Activated naive CD8-positive, alpha-beta T cell (primary cell): ENCODE measurements around the gene AKR1E2.
"Not testable (repeated sequence)": the region's sequence is repeated elsewhere in the genome, so short reads cannot be mapped to it uniquely, and the experiment has no call there.

Source experiments
- H3K27ac Mint-ChIP-seq: one replicate; pipeline ENCODE4 v1.8.0; 2021; ENCODE audit warnings: mixed read lengths
- H3K27me3 Mint-ChIP-seq: one replicate; pipeline ENCODE4 v1.8.0; 2021; ENCODE audit warnings: mixed read lengths
- H3K36me3 Mint-ChIP-seq: one replicate; pipeline ENCODE4 v1.8.0; 2021; ENCODE audit warnings: mixed read lengths
- H3K4me1 Mint-ChIP-seq: one replicate; pipeline ENCODE4 v1.8.0; 2021; ENCODE audit warnings: low read depth, mixed read lengths
- H3K4me3 Mint-ChIP-seq: one replicate; pipeline ENCODE4 v1.8.0; 2021; ENCODE audit warnings: mild to moderate bottlenecking, mixed read lengths
- H3K9me3 Mint-ChIP-seq: one replicate; pipeline ENCODE4 v1.8.0; 2021; ENCODE audit warnings: low read depth, mixed read lengths

Gene AKR1E2

DNA sequence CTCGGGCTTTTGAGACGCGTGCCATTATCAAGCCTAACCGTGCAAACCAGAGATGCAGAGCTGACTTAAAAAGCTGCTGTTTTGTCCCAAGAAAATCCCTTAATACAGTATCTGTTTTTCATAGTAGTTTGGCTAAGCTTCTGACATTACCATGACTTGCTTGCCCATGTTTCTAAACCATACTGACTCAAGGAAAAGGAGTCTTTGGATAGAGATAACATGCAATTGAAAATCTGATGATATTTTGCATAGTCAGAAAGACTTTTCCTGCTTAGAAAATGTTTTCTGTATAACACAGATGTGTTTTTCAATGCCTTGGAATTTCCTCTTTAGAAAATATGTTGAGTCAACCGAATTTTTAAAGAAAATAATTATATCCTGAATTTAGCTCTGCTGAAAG, 21.5 kb upstream of the AKR1E2 start:
- Mint-ChIP-seq H3K9me3 (no peaks in the 10 kb centered on the region), H3K4me3 (no peak overlapping the region), H3K4me1 (no peaks in the 10 kb centered on the region), H3K27me3 (peaks cover 6% of the 10 kb centered on the region), H3K36me3 (no peaks in the 10 kb centered on the region), H3K27ac (no peak overlapping the region)

- Mint-ChIP-seq H3K27me3 (peaks cover 6% of the 10 kb centered on the region), H3K4me3 (no peak overlapping the region), H3K27ac (no peak overlapping the region), H3K9me3 (no peaks in the 10 kb centered on the region), H3K36me3 (no peaks in the 10 kb centered on the region), H3K4me1 (no peaks in the 10 kb centered on the region)
These were observed 19.5 kb upstream of the AKR1E2 start for GRCh38 chr10:4806534-4806933.

- Mint-ChIP-seq H3K36me3 (no peaks in the 10 kb centered on the region), H3K27ac (no peak overlapping the region), H3K4me1 (no peaks in the 10 kb centered on the region), H3K9me3 (no peaks in the 10 kb centered on the region), H3K27me3 (peaks cover 6% of the 10 kb centered on the region), H3K4me3 (no peak overlapping the region)
These were observed 18.1 kb upstream of the AKR1E2 start for GRCh38 chr10:4807761-4808507.

DNA sequence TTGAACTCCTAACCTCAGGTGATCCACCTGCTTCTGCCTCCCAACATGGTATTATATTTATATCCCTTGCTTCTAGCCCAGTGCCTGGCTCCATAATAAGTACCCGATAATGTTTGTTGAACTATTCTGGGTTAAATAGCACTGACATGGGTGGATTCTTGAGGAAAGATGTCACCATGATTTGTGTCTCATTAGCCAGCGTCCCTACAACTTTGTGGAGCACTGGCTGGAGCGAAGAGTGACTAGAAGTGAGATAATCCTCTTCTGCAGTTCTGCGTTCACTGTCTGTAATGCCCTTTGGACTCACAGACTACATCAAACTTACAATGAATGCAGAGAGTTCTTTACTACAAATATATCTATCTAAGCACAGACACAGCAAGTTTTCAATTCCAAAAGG, 16.9 kb upstream of the AKR1E2 start:
- Mint-ChIP-seq H3K27ac (no peak overlapping the region), H3K4me1 (no peaks in the 10 kb centered on the region), H3K27me3 (peaks cover 6% of the 10 kb centered on the region), H3K4me3 (no peak overlapping the region), H3K9me3 (no peaks in the 10 kb centered on the region), H3K36me3 (no peaks in the 10 kb centered on the region)

- no peaks in the 10 kb centered on the region for H3K4me1 Mint-ChIP-seq
- H3K36me3 Mint-ChIP-seq, result no peaks in the 10 kb centered on the region
- no peak overlapping the region for H3K27ac Mint-ChIP-seq
- no peak overlapping the region for H3K4me3 Mint-ChIP-seq
- H3K9me3 Mint-ChIP-seq, result no peaks in the 10 kb centered on the region
- peaks cover 6% of the 10 kb centered on the region for H3K27me3 Mint-ChIP-seq
These were observed 15.9 kb upstream of the AKR1E2 start for GRCh38 chr10:4810092-4810491.

DNA sequence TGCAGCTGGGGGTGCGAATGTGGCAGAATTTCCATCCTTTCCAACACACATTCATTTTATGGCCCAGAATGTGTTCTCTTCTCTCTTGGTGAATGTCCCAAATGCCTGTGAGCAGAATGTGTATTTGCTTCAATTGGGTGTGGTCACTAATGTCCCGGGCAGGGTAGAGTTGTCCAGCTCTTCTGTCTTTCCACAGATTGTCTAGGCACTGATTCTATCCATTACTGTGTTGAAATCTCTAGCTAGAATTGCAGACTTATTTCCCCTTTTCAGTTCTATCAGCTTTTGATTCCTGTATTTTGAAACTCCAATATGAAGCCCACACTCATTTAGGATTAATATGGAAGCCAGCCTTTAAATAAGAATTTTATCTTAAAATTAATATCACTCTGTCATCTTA, 14.0 kb upstream of the AKR1E2 start:
- H3K4me1 Mint-ChIP-seq, result no peaks in the 10 kb centered on the region
- no peak overlapping the region for H3K27ac Mint-ChIP-seq
- H3K4me3 Mint-ChIP-seq, result no peak overlapping the region
- no peaks in the 10 kb centered on the region for H3K9me3 Mint-ChIP-seq
- H3K27me3 Mint-ChIP-seq, result peaks cover 1% of the 10 kb centered on the region
- no peaks in the 10 kb centered on the region for H3K36me3 Mint-ChIP-seq

- no peaks in the 10 kb centered on the region for H3K36me3 Mint-ChIP-seq
- H3K27me3 Mint-ChIP-seq, result no peaks in the 10 kb centered on the region
These were observed 13.0 kb upstream of the AKR1E2 start for GRCh38 chr10:4813023-4813422.

DNA sequence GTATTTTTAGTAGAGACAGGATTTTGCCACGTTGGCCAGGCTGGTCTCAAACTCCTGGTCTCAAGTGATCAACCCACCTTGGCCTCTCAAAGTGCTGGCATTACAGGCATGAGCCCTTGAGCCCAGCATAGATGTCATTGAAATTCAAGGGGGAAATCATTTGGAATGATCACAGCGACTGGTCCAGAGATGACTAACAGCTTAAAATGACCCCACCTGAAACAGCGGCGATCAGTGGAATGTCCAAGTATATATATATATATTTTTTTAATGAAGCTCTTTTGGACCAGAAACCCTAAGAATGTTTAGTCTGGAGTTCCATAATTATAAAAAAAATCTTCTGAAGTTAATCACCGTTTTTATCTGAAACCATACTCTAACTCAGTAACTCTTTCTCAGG, 12.5 kb upstream of the AKR1E2 start:
- no peaks in the 10 kb centered on the region for H3K36me3 Mint-ChIP-seq
- no peaks in the 10 kb centered on the region for H3K9me3 Mint-ChIP-seq
- no peaks in the 10 kb centered on the region for H3K27me3 Mint-ChIP-seq
- no peak overlapping the region for H3K4me3 Mint-ChIP-seq
- H3K4me1 Mint-ChIP-seq, result no peaks in the 10 kb centered on the region
- no peak overlapping the region for H3K27ac Mint-ChIP-seq

More at GRCh38 chr10:4813023-4813422, 13.0 kb upstream of the AKR1E2 start:
- no peaks in the 10 kb centered on the region for H3K4me1 Mint-ChIP-seq
- H3K27ac Mint-ChIP-seq, result no peak overlapping the region
- H3K9me3 Mint-ChIP-seq, result no peaks in the 10 kb centered on the region
- H3K4me3 Mint-ChIP-seq, result no peak overlapping the region

DNA sequence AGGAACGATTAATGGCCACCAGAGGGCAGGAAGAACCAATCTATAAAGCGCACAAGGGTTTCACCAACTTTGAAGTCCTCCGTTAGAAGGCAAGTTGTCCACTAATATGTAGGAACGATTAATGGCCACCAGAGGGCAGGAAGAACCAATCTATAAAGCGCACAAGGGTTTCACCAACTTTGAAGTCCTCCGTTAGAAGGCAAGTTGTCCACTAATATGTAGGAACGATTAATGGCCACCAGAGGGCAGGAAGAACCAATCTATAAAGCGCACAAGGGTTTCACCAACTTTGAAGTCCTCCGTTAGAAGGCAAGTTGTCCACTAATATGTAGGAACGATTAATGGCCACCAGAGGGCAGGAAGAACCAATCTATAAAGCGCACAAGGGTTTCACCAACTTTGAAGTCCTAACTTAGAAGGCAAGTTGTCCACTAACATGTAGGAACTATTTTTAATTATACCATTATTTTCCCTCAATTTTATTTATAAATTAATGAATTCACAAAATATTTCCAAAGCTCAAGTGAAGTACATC, 10.3 kb upstream of the AKR1E2 start:
- not testable (repeated sequence) for H3K36me3 Mint-ChIP-seq, H3K27me3 Mint-ChIP-seq, H3K4me1 Mint-ChIP-seq, H3K9me3 Mint-ChIP-seq, H3K4me3 Mint-ChIP-seq, H3K27ac Mint-ChIP-seq

DNA sequence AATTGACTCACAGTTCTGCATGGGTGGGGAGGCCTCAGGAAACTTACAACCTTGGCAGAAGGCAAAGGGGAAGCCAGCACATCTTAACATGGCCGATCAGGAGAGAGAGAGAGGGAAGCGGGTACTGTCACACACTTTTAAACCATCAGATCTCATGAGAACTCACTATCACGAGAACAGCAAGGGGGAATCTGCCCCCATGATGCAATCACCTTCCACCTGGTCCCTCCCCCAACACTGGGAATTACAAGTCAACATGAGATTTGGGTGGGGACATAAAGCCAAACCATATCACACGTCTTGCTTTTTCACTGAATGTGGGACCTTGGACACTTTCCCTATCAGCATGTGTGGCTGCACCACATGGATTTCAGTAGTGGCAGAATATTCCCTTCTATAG, 9.0 kb upstream of the AKR1E2 start:
- Mint-ChIP-seq H3K4me1 (no peaks in the 10 kb centered on the region), H3K4me3 (no peak overlapping the region), H3K27me3 (peaks cover 6% of the 10 kb centered on the region), H3K27ac (no peak overlapping the region), H3K9me3 (no peaks in the 10 kb centered on the region), H3K36me3 (no peaks in the 10 kb centered on the region)

GRCh38 chr10:4819067-4819466, 6.9 kb upstream of the AKR1E2 start:
- Mint-ChIP-seq H3K9me3 (no peaks in the 10 kb centered on the region), H3K4me1 (no peaks in the 10 kb centered on the region)

GRCh38 chr10:4819707-4820106, 6.3 kb upstream of the AKR1E2 start:
- H3K4me1 Mint-ChIP-seq, result no peaks in the 10 kb centered on the region
- no peaks in the 10 kb centered on the region for H3K36me3 Mint-ChIP-seq
- no peaks in the 10 kb centered on the region for H3K9me3 Mint-ChIP-seq
- no peak overlapping the region for H3K27ac Mint-ChIP-seq
- no peak overlapping the region for H3K4me3 Mint-ChIP-seq
- H3K27me3 Mint-ChIP-seq, result peaks cover 9% of the 10 kb centered on the region

More at GRCh38 chr10:4819067-4819466, 6.9 kb upstream of the AKR1E2 start:
- Mint-ChIP-seq H3K27me3 (peaks cover 9% of the 10 kb centered on the region), H3K4me3 (no peak overlapping the region), H3K36me3 (no peaks in the 10 kb centered on the region), H3K27ac (no peak overlapping the region)

DNA sequence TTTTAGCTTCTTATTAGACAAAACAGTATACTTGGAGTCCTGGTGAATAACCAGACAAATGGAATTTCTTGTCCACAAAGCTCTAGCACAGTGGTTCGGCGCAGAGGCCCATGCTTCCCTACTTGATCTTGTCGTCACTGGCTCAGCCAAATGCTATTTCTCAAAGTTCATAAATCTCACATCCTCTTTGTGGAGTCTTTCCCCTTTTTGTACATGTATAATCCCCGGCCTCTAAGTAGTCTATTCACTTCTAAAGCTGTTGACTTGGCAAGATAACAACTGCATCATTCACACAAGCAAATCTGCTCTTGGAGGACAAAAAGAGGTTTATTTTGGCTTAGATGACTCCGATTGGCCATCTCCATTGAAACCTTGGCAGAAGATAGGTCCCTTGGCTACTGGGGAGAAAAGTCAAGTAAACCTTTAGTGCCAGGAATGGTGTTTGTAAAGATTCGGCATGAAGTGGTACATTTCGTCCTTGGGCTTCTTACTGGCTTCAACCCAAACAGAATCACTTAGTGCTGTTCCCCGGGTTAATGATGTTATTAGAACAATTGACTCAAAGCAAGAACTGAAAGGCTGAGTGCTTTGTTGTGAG, 5.1 kb upstream of the AKR1E2 start:
- H3K27ac Mint-ChIP-seq, result peak overlapping the region; percentile 7
- H3K9me3 Mint-ChIP-seq, result no peaks in the 10 kb centered on the region
- H3K36me3 Mint-ChIP-seq, result no peaks in the 10 kb centered on the region
- peaks cover 2% of the 10 kb centered on the region for H3K4me1 Mint-ChIP-seq
- H3K4me3 Mint-ChIP-seq, result no peak overlapping the region
- peaks cover 11% of the 10 kb centered on the region for H3K27me3 Mint-ChIP-seq

DNA sequence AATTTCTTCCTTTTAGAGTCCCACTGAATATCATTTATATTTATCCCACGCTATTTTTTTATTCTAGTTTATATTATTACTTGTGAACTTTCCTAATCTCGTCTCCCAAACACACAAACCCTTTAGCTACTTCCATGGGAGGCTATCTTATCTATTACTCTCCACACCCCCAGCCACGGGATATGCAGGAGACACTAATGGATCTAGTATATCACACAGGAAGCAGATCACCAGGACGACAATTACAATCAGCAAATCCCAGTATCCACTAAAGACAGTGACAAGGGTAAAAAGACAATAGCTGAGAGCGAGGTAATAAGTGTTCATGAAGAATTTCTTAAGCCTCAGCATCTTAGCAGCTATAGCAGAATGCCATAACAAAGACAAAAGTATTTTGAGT, 3.8 kb upstream of the AKR1E2 start:
- Mint-ChIP-seq H3K4me1 (peaks cover 9% of the 10 kb centered on the region), H3K4me3 (no peak overlapping the region), H3K36me3 (no peaks in the 10 kb centered on the region), H3K9me3 (no peaks in the 10 kb centered on the region), H3K27me3 (peaks cover 13% of the 10 kb centered on the region), H3K27ac (no peak overlapping the region)

- Mint-ChIP-seq H3K27me3 (peaks cover 11% of the 10 kb centered on the region), H3K4me1 (peaks cover 14% of the 10 kb centered on the region), H3K27ac (no peak overlapping the region), H3K4me3 (peak overlapping the region; percentile 14), H3K9me3 (no peaks in the 10 kb centered on the region), H3K36me3 (no peaks in the 10 kb centered on the region)
These were observed 1.2 kb upstream of the AKR1E2 start for GRCh38 chr10:4824791-4825310.
